Liver (tissue), 9 donors: Measurements from ENCODE around the gene SS18L1. TPM values are rescaled to one million over a fixed set of nuclear protein-coding genes. Genes with fewer than 3 reads are reported as not detected.

Experiments used
- DNase-seq: peaks from one replicate; pipeline ENCODE4 v3.0.0-alpha.2; 2017; ENCODE audit warnings: low spot score
- H3K27ac ChIP-seq, 2 donors: one replicate each; pipeline ENCODE4 v1.7.0; 2013; ENCODE audit warnings: inconsistent platforms in 2 of 2, low read length in 2 of 2, control low read depth in 1 of 2, low read depth in 1 of 2, mild to moderate bottlenecking in 1 of 2
- H3K27me3 ChIP-seq, 4 donors: one replicate each; pipeline versions ENCODE4 v1.6.1 to v1.7.0; 2013; ENCODE audit warnings: low read length in 3 of 4, inconsistent platforms in 1 of 4, mild to moderate bottlenecking in 1 of 4, moderate library complexity in 1 of 4; ENCODE audit not compliant: control insufficient read depth in 4 of 4, insufficient read depth in 4 of 4
- H3K36me3 ChIP-seq, 4 donors: one replicate each; pipeline versions ENCODE4 v1.6.1 to v1.7.0; 2013; ENCODE audit warnings: low read length in 3 of 4, mild to moderate bottlenecking in 3 of 4, low read depth in 1 of 4, moderate library complexity in 1 of 4; ENCODE audit not compliant: control insufficient read depth in 4 of 4, insufficient read depth in 3 of 4
- H3K4me1 ChIP-seq, 4 donors: one replicate each; pipeline versions ENCODE4 v1.6.1 to v1.7.0; 2013; ENCODE audit warnings: low read length in 3 of 4, mild to moderate bottlenecking in 3 of 4, moderate library complexity in 1 of 4; ENCODE audit not compliant: control insufficient read depth in 4 of 4, insufficient read depth in 4 of 4
- H3K4me3 ChIP-seq, 3 donors: one replicate each; pipeline versions ENCODE4 v1.6.1 to v1.7.0; 2013; ENCODE audit warnings: low read length in 3 of 3, control low read depth in 1 of 3, low read depth in 1 of 3, mild to moderate bottlenecking in 1 of 3
- H3K9ac ChIP-seq, 2 donors: one replicate each; pipeline ENCODE4 v1.7.0; 2013; ENCODE audit warnings: low read length in 2 of 2, mild to moderate bottlenecking in 2 of 2, moderate library complexity in 2 of 2, control low read depth in 1 of 2, low read depth in 1 of 2
- H3K9me3 ChIP-seq, 4 donors: one replicate each; pipeline versions ENCODE4 v1.6.1 to v1.7.0; 2013; ENCODE audit warnings: low read length in 3 of 4; ENCODE audit not compliant: control insufficient read depth in 4 of 4
- ATF3 ChIP-seq: IDR thresholded peaks from 2 replicates; pipeline ENCODE4 v1.6.1; 2016; ENCODE audit warnings: antibody characterized with exemption
- CTCF ChIP-seq: fragments of 150-350 bp; IDR thresholded peaks from 2 replicates; pipeline ENCODE4 v1.5.1; 2017; ENCODE audit warnings: improper control_type of control experiment, low read depth, low read length; ENCODE audit not compliant: missing input control
- EGR1 ChIP-seq, 2 donors: IDR thresholded peaks; 2 replicates each; pipeline ENCODE4 v1.6.1; 2016 to 2018; ENCODE audit warnings: antibody characterized with exemption in 2 of 2, low read depth in 2 of 2
- FOXA1 ChIP-seq: IDR thresholded peaks from 2 replicates; pipeline ENCODE4 v1.6.1; 2016; ENCODE audit warnings: antibody characterized with exemption
- FOXA2 ChIP-seq: IDR thresholded peaks from 2 replicates; pipeline ENCODE4 v1.6.1; 2016; ENCODE audit warnings: antibody characterized with exemption
- HNF4A ChIP-seq, 2 donors: conservative IDR thresholded peaks; 2 replicates each; pipeline ENCODE4 v1.6.1; 2016; ENCODE audit warnings: antibody characterized with exemption in 2 of 2, mild to moderate bottlenecking in 2 of 2
- HNF4G ChIP-seq: IDR thresholded peaks from 2 replicates; pipeline ENCODE4 v1.6.1; 2016; ENCODE audit warnings: antibody characterized with exemption
- JUND ChIP-seq, 2 donors: IDR thresholded peaks; 2 replicates each; pipeline ENCODE4 v1.6.1; 2016; ENCODE audit warnings: antibody characterized with exemption in 2 of 2
- MAX ChIP-seq: IDR thresholded peaks from 2 replicates; pipeline ENCODE4 v1.6.1; 2016; ENCODE audit warnings: antibody characterized with exemption
- NR2F2 ChIP-seq: IDR thresholded peaks from 2 replicates; pipeline ENCODE4 v1.6.1; 2016; ENCODE audit warnings: antibody characterized with exemption
- RAD21 ChIP-seq, 2 donors: IDR thresholded peaks; 2 replicates each; pipeline ENCODE4 v1.6.1; 2016; ENCODE audit warnings: antibody characterized with exemption in 2 of 2, mild to moderate bottlenecking in 2 of 2
- REST ChIP-seq: IDR thresholded peaks from 2 replicates; pipeline ENCODE4 v1.6.1; 2016; ENCODE audit warnings: antibody characterized with exemption, mild to moderate bottlenecking
- RXRA ChIP-seq, 2 donors: IDR thresholded peaks; 2 replicates each; pipeline ENCODE4 v1.6.1; 2017 to 2018; ENCODE audit warnings: antibody characterized with exemption in 2 of 2, mild to moderate bottlenecking in 1 of 2
- SP1 ChIP-seq: IDR thresholded peaks from 2 replicates; pipeline ENCODE4 v1.6.1; 2018; ENCODE audit warnings: antibody characterized with exemption, mild to moderate bottlenecking
- TAF1 ChIP-seq: conservative IDR thresholded peaks from 2 replicates; pipeline ENCODE4 v1.6.1; 2016; ENCODE audit warnings: antibody characterized with exemption, mild to moderate bottlenecking
- YY1 ChIP-seq: IDR thresholded peaks from 2 replicates; pipeline ENCODE4 v1.6.1; 2016; ENCODE audit warnings: antibody characterized with exemption, mild to moderate bottlenecking
- ZBTB33 ChIP-seq: IDR thresholded peaks from 2 replicates; pipeline ENCODE4 v1.6.1; 2016; ENCODE audit warnings: antibody characterized with exemption
- WGBS: extraction: QIAGEN DNeasy Blood & Tissue Kit; methylation state at CpG from one replicate; pipeline ENCODE4 v1.1.7; 2013; 5-methylcytosine and 5-hydroxymethylcytosine counted together
- polyA plus RNA-seq, 2 donors: library from polyadenylated mRNA; stranded (reverse) in 1 of 2; unstranded in 1 of 2; fragments of 200-250 nt in 1 of 2; fragments of >200 nt in 1 of 2; fragmentation: Nextera tagmentation in 1 of 2; extraction: Ambion mirVana in 1 of 2; gene quantifications; one replicate each; pipeline versions ENCODE4 v1.2.1 to v1.2.3, GENCODE V29; 2013 to 2015
- total RNA-seq, 2 donors: library from RNA; depleted of rRNA; stranded (reverse); fragments of >200 nt; gene quantifications; one replicate each; pipeline ENCODE4 v1.2.3, GENCODE V29; 2014
- donor health status: healthy.
- donor health status: healthy.
- donor health status: healthy.
- donor health status: healthy.
- donor health status: healthy.

SS18L1 gene
- total and polyA plus RNA-seq, 4 donors, result 6.1 to 24.3 (median 16.7) TPM

- 40% methylated on average over 22 of the region's 22 CpGs for WGBS
- H3K27me3 ChIP-seq, result no peaks in the 10 kb centered on the region
- peak overlapping the region; percentile 65 to 74 for H3K27ac ChIP-seq
- no peak for TF ChIP-seq FOXA2
- TF ChIP-seq REST, result peak; percentile 19
- TF ChIP-seq ZBTB33, result peak; percentile 66
- TF ChIP-seq YY1, result peak; percentile 72
- peak; percentile 57 for TF ChIP-seq NR2F2
- TF ChIP-seq HNF4A (conservative IDR thresholded peaks at IDR 0.05), result peak; percentile 93 to 95
- TF ChIP-seq EGR1 (IDR thresholded peaks at IDR 0.05; ENCODE audit: low read depth in 2 of 2), result peak in 1 of 2 donors; percentile 29
- peak; percentile 74 for TF ChIP-seq HNF4G
- TF ChIP-seq JUND (IDR thresholded peaks at IDR 0.05), result peak in 1 of 2 donors; percentile 75
- no peak for TF ChIP-seq ATF3
- no peak for TF ChIP-seq RAD21 (IDR thresholded peaks at IDR 0.05)
- peak; percentile 87 for TF ChIP-seq RXRA (IDR thresholded peaks at IDR 0.05)
- TF ChIP-seq FOXA1, result peak; percentile 28
- peak; percentile 88 for TF ChIP-seq SP1
- TF ChIP-seq TAF1, result no peak
- TF ChIP-seq MAX, result peak; percentile 79
- H3K9ac ChIP-seq, result peak overlapping the region in 1 of 2 donors; percentile 67
- no peaks in the 10 kb centered on the region for H3K9me3 ChIP-seq
- no peaks in the 10 kb centered on the region for H3K36me3 ChIP-seq
- peaks cover 21 to 74% (median 66%) of the 10 kb centered on the region in 4 donors for H3K4me1 ChIP-seq
- no peak overlapping the region for H3K4me3 ChIP-seq
- no peak for DNase-seq
Observed at GRCh38 chr20:62146019-62146755, 2.6 kb downstream of the SS18L1 start.

- Histone ChIP-seq H3K4me1 (peaks cover 20 to 67% (median 60%) of the 10 kb centered on the region in 4 donors), H3K4me3 (no peak overlapping the region), H3K9me3 (no peaks in the 10 kb centered on the region), H3K27ac (peak overlapping the region; percentile 19 to 57), H3K9ac (no peak overlapping the region), H3K27me3 (no peaks in the 10 kb centered on the region), H3K36me3 (no peaks in the 10 kb centered on the region)
- WGBS, result 86% methylated on average over 6 of the region's 6 CpGs
- no peak for DNase-seq
- TF ChIP-seq CTCF (no peak), YY1 (no peak), MAX (no peak), HNF4A (conservative IDR thresholded peaks at IDR 0.05) (no peak), HNF4G (no peak), SP1 (no peak), FOXA2 (no peak), JUND (IDR thresholded peaks at IDR 0.05) (no peak), NR2F2 (no peak), TAF1 (no peak), REST (no peak)
Observed at GRCh38 chr20:62147125-62147524, 3.6 kb downstream of the SS18L1 start.
